Fibroblast of peridontal ligament (primary cell): ENCODE data around the gene CD1B.
"Not testable (repeated sequence)": the region's sequence is repeated elsewhere in the genome, so short reads cannot be mapped to it uniquely, and the experiment has no call there.

ENCODE experiments used
- DNase-seq: peaks from one replicate; pipeline ENCODE4 v3.0.0-alpha.2; 2010; ENCODE audit errors: extremely low read depth

The CD1B gene

GRCh38 chr1:158328426-158328825, 2.9 kb downstream of the CD1B start:
- no peak for DNase-seq

DNA sequence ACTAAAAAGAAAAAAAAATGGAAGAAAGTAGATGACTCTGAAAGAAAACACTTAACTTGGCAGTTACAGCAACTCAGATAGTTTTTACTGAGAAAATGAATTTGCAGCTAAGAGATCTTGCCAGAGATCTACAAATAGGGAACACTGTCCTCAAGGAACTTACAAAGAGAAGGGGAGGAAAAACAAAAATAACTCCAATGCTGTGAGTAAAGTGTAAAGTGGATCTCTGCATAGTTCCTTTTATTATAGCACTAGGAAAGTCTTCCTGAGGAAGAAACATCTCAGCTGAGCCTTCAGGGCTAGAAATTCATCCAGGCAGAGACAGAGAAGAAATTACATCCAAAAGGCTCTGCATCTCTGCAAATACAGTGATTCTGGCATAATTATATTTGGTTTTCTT, 3.9 kb downstream of the CD1B start:
- DNase-seq: no peak

DNA sequence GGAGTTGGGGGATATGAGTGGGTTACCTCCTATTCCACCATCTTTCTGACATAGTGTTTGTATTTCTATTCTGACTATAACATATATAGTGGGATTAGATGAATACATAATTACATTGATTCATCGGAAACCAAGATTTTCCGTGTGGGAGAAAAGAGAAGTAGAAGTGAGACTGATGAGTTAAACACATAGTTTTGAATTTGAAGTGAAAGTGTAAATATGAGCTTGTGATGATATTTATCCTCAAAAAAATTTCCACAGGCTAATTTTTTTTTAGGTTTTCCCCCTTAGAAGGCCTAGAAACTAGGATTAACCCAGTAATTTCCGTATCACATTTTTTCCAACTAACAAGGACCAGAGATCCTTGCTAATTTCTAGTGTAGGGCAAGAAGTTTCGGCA, 6.9 kb downstream of the CD1B start:
- DNase-seq: no peak

- DNase-seq: no peak
Measured at GRCh38 chr1:158323866-158324265, 7.5 kb downstream of the CD1B start.

DNA sequence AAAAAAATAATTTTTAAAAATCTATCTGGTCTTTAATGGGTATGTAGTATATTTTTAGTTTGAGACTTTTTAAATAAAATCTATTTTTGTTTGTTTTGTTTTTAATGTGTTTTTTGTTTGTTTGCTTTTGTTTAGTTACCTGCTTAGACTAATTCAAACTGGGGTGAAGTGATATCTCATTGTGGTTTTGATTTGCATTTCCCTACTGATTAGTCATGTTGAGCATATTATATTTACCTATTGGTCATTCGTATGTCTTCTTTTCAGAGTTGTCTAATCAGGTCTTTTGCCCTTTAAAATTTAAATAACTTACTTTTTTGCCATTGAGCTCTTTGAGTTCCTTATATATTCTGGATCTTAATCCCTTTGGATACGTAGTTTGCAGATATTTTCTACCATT, 20.3 kb downstream of the CD1B start:
- DNase-seq: no peak

DNA sequence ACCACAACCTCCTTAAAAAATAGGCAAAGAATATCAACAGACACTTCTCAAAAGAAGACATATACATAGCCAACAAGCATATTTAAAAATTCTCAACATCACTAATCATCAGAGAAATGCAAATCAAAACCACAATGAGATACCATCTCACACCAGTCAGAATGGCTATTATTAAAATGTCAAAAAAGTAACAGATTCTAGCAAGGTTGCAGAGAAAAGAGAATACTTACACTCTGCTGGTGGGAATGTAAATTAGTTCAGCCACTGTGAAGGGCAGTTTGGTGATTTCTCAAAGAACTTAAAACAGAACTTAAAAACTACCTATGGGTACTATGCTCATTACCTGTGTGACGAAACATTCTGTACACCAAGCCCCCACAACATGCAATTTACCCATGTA, 20.7 kb downstream of the CD1B start:
- DNase-seq: no peak

DNA sequence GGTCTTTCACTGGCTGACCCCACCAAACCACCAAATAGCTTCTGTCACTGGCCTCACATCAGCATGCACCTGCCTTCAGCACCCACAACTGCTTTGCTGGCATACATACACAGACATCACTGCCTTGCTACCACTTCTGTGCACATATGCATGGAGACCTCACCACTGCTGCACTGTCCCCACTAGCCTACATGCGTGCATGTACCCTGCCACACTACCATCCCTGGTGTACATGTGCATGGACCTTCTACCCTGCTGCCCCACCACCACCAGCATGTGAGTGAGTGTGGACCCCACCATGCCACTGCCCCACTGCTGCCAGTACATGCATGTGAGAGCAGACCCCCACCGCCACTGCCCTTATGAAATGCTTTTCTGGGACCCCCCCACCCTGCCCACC, 35.5 kb downstream of the CD1B start:
- no peak for DNase-seq

DNA sequence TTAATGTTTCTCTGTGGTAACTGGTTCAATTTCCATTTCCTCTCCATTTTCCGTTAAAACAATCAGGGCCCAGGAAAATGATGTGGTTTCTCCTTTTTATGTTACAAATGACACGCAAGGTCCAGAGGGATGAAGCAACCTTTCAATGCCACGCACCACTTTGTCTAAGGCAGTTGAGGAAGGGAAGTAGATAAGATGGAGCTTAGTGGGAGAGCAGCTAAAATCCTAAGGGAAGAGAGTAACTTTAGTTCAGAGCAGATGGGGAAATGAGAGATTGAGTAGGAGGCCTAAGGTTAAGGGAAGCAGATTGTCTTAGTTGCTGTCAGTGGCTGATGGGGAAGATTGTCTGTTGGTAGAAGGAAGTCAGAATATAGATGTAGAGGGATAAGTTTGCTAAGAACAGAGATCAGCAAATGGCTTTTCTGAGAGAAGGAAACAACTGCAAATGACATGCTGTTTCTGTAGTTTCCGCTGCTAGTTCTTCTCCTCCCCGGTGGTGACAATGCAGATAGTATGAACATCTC, 40.9 kb downstream of the CD1B start:
- no peak for DNase-seq

GRCh38 chr1:158289811-158290210, 41.5 kb downstream of the CD1B start, which contains the start of gene CD1C:
TSS of gene CD1C (plus strand) at chr1:158289923. CDS start at chr1:158290065, 142 bp downstream.
- no peak for DNase-seq

GRCh38 chr1:158286941-158287346, 44.4 kb downstream of the CD1B start:
- no peak for DNase-seq

- no peak for DNase-seq
Measured at GRCh38 chr1:158286487-158286886, 44.8 kb downstream of the CD1B start.

GRCh38 chr1:158285756-158286241, 45.5 kb downstream of the CD1B start:
- DNase-seq: no peak

DNA sequence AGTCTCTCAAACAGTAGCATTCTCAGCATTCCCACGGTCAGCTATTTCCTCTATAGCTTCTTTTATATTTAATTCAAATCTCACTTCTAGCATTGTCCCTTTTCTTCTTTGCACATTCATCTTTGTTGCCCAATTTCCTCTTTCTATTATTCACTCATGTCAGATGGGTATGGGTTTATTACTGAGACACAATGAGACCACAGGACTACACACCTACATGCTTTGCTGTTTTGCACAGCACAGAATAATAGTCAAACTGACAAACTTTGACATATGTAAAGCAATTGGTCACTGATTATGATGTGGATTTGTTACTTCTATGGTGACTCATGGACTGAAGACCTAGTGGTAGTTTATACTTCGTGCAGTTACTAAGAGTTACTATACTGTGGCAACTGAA, 47.4 kb downstream of the CD1B start:
- no peak for DNase-seq

GRCh38 chr1:158282421-158282820, 48.9 kb downstream of the CD1B start:
- DNase-seq: not testable (repeated sequence)
